Measurements from ENCODE around the gene NRXN3. TPM values are rescaled to one million over a fixed set of nuclear protein-coding genes. Genes with fewer than 3 reads are reported as not detected.

The NRXN3 gene
- total and polyA plus RNA-seq, 8 donors = 1.3 to 7.6 (median 1.5) TPM

DNA sequence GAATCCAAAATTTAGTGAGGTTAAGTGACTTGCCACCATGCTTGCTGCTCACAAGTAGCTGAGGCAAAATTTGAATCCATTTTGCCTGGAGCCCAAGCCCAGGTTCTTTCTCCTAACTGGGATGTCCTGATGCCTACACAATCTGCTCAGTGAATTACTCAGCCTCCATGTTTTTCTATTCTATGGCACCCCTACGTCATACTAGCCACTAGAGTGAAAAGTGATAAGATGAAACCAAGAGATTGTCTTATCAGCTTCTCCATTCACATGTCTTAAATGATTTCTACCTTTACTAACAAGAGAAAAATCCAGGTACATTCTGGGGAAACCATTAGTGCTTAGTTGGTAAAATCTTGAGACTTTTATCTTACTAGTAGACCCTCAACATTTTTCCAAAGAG, 1321.0 kb downstream of the NRXN3 start:
- peaks cover 0 to 2% of the 10 kb centered on the region in 2 donors for H3K9me3 ChIP-seq
- no peak for ATAC-seq
- no peak for DNase-seq
- no peak overlapping the region for H3K4me3 ChIP-seq
- H3K4me1 ChIP-seq = no peaks in the 10 kb centered on the region
- H3K36me3 ChIP-seq = no peaks in the 10 kb centered on the region
- no peak overlapping the region for H3K27ac ChIP-seq
- TF ChIP-seq, protein P1, sequence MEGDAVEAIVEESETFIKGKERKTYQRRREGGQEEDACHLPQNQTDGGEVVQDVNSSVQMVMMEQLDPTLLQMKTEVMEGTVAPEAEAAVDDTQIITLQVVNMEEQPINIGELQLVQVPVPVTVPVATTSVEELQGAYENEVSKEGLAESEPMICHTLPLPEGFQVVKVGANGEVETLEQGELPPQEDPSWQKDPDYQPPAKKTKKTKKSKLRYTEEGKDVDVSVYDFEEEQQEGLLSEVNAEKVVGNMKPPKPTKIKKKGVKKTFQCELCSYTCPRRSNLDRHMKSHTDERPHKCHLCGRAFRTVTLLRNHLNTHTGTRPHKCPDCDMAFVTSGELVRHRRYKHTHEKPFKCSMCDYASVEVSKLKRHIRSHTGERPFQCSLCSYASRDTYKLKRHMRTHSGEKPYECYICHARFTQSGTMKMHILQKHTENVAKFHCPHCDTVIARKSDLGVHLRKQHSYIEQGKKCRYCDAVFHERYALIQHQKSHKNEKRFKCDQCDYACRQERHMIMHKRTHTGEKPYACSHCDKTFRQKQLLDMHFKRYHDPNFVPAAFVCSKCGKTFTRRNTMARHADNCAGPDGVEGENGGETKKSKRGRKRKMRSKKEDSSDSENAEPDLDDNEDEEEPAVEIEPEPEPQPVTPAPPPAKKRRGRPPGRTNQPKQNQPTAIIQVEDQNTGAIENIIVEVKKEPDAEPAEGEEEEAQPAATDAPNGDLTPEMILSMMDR (IDR thresholded peaks at IDR 0.05) = no peak
- H3K27me3 ChIP-seq = no peaks in the 10 kb centered on the region
- intact Hi-C loops (cut with DNase I) = no loop called here

DNA sequence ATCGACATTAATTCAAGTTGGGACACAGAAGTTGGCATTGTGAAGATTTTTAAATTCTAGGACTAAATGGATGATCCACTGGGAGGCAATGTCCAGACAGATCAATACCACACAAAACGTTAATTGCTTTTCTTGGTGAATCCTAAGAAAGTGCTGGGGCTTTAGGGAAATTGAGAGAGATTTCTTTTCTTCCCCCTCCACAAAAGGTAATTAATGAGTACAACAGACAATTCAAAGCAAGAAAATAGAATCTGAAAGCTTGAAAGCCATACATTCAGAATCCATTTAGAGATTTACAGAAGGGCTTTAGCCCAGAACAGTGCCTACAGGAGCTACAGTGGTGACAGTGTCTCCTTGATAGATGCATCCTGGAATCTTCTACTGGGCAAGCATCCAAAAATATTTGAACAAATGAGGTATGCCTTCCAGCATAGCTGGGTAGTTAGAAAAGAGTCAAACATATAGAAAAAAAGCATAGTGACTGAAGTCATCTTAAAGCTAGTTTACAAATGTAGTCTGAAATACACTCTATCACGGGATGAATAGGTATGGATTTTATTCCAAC, 1323.0 kb downstream of the NRXN3 start:
- Histone ChIP-seq H3K36me3 (no peaks in the 10 kb centered on the region), H3K9me3 (peaks cover 0 to 2% of the 10 kb centered on the region in 2 donors), H3K4me3 (no peak overlapping the region), H3K27ac (no peak overlapping the region), H3K27me3 (no peaks in the 10 kb centered on the region), H3K4me1 (no peaks in the 10 kb centered on the region)
- ATAC-seq (no peak), DNase-seq (no peak)
- TF ChIP-seq, protein P1 (IDR thresholded peaks at IDR 0.05) = no peak
- intact Hi-C loops (cut with DNase I) = no loop called here

DNA sequence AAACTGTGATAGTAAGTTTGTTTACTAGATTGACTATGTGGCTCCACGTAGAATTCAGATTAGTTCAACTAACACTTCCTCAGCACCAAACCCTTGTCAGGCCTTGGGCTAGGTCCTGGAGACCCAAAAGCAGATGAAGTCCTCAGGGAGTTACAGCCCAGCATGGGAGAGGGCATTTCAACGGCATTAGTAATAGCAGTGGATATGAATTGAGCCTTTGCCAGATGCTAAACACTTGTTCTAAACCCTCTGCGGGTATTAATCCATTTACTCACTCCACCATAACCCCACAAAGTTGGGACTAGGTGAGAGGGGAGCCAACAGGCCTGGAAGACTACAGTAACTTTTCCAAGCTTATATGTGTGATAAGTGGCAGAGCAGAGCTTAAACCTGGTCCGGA, 1326.5 kb downstream of the NRXN3 start:
- Histone ChIP-seq H3K27me3 (no peaks in the 10 kb centered on the region), H3K4me3 (no peak overlapping the region), H3K36me3 (no peaks in the 10 kb centered on the region), H3K4me1 (no peaks in the 10 kb centered on the region), H3K9me3 (no peaks in the 10 kb centered on the region), H3K27ac (no peak overlapping the region)
- DNase-seq = no peak
- ATAC-seq = no peak
- intact Hi-C loops (cut with DNase I) = no loop called here
- TF ChIP-seq, protein P1 (IDR thresholded peaks at IDR 0.05) = no peak

DNA sequence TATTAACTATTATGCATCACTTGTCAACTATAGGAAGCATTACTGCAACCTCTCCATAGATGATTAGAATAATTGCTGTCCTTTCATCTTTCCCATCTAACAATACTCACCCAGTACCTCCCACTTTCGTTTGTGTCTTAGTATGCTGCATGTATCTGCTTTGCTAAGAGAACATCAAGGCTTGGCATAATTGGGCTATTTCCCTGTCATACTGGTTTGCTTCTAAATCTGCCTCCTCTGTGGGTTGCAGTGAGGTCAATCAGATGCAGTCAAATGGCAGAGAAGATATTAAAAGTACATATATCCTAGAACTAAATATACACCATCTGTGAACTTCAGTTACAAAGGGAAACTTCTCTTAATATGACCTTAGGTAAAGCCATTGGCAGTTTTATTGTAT, 1330.3 kb downstream of the NRXN3 start:
- H3K9me3 ChIP-seq = no peaks in the 10 kb centered on the region
- H3K4me1 ChIP-seq = no peaks in the 10 kb centered on the region
- DNase-seq (no peak), ATAC-seq (no peak)
- H3K27me3 ChIP-seq = no peaks in the 10 kb centered on the region
- TF ChIP-seq, protein P1 (IDR thresholded peaks at IDR 0.05) = no peak
- no peaks in the 10 kb centered on the region for H3K36me3 ChIP-seq
- H3K4me3 ChIP-seq = no peak overlapping the region
- intact Hi-C loops (cut with DNase I) = no loop called here
- no peak overlapping the region for H3K27ac ChIP-seq

DNA sequence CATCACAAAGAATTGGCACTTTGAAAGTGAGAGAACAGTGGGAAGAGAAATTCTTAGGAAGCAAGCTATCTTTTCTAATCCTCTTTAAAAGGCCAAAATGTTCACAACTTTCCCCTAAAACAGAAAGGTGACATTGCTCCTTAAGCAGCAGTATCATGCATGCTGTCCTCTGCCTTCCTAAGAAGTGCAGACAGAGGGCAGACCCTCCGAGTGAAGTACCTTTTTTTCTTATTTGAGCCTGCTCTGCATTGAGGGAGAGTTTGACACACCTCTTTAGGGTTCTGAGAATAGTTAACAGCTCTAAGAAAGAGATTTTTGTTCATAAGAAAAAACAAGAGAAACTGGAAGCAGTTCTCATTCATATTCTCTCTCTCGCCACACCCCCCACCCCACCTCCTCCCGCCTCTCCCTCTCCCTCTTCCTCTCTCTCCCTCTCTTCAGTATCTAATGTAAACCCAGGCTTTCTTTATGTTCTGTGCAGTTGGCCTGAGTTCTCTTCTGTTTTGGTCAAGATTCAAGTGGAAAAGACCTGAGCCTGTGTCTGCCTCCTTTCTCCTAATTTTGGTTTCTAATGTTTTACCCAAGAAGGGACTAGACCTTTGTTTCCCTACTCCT, 1332.1 kb downstream of the NRXN3 start:
- H3K27ac ChIP-seq = no peak overlapping the region
- intact Hi-C loops (cut with DNase I) = no loop called here
- no peaks in the 10 kb centered on the region for H3K4me1 ChIP-seq
- ATAC-seq (no peak), DNase-seq (peak in 1 of 4 donors; percentile 13)
- no peaks in the 10 kb centered on the region for H3K27me3 ChIP-seq
- TF ChIP-seq, protein P1 (IDR thresholded peaks at IDR 0.05) = no peak
- H3K4me3 ChIP-seq = no peak overlapping the region
- H3K9me3 ChIP-seq = no peaks in the 10 kb centered on the region
- no peaks in the 10 kb centered on the region for H3K36me3 ChIP-seq

Measured in left lung (tissue), 10 donors.